GM18907 (cell line): ENCODE data around the gene TMEM151A.
"Not testable (repeated sequence)": the region's sequence is repeated elsewhere in the genome, so short reads cannot be mapped to it uniquely, and the experiment has no call there.

Experiments used
- ATAC-seq: cut with Tn5 transposase; IDR thresholded peaks from one replicate; pipeline ENCODE4 v1.9.1; 2021; ENCODE audit warnings: mild to moderate bottlenecking, moderate library complexity; ENCODE audit not compliant: unreplicated experiment

The TMEM151A gene

GRCh38 chr11:66267039-66267378 lies 24.7 kb upstream of the TMEM151A start:
- no peak for ATAC-seq

DNA sequence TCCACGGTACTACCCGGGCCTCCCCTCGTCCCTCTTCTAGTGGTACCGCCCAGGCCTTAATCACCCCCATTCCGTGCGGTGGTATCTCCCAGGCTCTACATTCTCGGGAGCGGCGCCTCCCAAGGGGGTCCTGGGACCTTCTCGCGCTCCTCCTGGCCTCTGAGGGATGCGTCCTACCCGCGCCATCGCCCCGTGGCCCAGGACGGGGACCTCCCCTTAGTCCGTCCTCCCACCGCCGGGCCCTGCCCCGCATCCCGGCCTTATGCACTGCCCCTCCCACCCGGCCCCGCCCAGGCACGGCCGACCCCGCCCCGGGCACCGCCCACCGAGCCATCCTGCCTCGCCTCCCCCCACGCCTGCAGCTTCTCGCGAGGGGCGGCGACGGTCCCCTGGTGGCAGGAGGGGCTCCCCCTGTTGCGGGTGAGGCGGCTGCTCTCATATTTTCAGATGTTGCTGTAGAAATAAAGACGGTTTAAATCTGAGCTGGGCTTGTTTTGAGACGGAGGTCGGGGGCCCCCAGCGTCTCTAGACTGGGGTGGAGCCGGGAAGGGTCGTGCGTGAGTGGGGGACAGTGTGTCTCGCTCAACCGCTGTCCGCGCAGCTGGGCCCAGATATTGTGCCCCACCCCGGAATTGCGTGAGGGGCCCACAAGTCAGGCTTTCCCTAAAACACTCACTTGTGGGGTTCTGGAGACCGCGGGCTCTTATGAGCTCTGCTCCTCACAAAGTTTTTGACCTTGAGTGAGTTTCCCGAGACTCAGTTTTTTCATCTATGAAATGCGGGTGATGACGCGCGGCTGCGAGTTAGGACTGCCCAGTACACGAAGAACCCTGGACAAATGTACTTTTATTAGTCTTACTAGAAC lies 24.1 kb upstream of the TMEM151A start:
- ATAC-seq, result peak; percentile 48

DNA sequence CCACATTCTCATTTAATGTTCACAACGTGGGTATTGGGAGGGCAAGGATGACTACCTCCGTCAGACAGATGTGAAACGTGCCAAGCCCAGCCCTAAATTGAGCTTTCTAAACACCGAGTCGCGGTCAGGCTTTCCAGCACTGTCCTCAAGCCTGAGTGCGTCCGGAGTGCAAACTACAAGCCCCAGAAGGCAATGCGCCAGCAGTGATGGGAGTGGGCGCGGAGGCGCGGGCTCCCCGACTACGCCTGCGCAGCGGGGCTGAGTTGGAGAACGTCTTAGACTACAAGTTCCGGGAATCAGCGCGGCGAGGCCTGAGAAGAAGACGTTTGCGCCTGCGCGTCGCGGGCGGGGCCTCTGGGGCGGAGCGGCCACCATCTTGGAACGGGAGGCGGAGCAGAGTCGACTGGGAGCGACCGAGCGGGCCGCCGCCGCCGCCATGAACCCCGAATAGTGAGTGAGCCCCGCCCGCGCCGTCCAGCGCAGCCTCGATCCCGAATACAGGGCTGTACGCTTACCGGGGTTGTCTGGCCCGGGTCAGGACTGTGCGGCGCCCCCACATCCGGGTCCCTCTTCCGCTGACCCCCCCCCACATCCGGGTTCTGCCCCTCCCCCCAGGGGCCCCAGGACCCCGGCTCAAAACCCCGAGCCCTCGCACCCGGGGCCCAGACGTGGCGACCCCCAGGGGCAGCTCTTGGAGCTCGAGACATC lies 23.3 kb upstream of the TMEM151A start, which contains the start of gene RAB1B:
RAB1B (plus strand) TSS at position 396 of the 708 bp plus-strand sequence; CDS start at position 437, 41 bp downstream.
- ATAC-seq, result peak; percentile 77

- ATAC-seq, result no peak
Measured at GRCh38 chr11:66268952-66269905, 22.5 kb upstream of the TMEM151A start.

- ATAC-seq, result no peak
Measured at GRCh38 chr11:66271816-66272215, 19.9 kb upstream of the TMEM151A start.

DNA sequence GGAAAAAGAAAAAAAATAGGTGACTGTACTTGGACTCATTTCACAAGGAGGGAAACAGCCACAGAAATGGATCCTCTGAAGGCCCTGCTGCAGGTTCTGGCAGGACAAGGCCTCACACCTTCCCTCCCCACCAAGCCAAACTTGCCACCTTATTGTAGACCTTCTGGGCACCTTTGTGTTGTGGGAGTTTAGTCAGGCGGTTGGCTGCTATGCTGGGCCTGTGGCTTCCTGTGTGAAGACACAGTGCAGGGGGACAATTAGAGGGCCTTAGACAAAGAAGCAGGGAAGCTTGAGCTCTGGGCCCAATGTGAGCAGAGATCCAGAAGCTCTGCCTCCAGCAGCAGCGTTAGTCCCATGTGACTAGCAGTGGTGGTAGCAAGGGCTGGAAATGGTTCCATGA lies 19.1 kb upstream of the TMEM151A start:
- ATAC-seq, result no peak

GRCh38 chr11:66274219-66274618 lies 17.5 kb upstream of the TMEM151A start:
- no peak for ATAC-seq

GRCh38 chr11:66275396-66275795 lies 16.3 kb upstream of the TMEM151A start:
- ATAC-seq, result no peak

DNA sequence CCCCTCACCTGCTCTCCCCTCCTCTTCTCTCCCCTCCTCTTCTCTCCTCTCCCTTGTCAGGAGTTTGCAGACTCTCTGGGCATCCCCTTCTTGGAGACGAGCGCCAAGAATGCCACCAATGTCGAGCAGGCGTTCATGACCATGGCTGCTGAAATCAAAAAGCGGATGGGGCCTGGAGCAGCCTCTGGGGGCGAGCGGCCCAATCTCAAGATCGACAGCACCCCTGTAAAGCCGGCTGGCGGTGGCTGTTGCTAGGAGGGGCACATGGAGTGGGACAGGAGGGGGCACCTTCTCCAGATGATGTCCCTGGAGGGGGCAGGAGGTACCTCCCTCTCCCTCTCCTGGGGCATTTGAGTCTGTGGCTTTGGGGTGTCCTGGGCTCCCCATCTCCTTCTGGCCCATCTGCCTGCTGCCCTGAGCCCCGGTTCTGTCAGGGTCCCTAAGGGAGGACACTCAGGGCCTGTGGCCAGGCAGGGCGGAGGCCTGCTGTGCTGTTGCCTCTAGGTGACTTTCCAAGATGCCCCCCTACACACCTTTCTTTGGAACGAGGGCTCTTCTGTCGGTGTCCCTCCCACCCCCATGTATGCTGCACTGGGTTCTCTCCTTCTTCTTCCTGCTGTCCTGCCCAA lies 15.6 kb upstream of the TMEM151A start:
- ATAC-seq, result no peak

- not testable (repeated sequence) for ATAC-seq
Measured at GRCh38 chr11:66276619-66277018, 15.1 kb upstream of the TMEM151A start.

DNA sequence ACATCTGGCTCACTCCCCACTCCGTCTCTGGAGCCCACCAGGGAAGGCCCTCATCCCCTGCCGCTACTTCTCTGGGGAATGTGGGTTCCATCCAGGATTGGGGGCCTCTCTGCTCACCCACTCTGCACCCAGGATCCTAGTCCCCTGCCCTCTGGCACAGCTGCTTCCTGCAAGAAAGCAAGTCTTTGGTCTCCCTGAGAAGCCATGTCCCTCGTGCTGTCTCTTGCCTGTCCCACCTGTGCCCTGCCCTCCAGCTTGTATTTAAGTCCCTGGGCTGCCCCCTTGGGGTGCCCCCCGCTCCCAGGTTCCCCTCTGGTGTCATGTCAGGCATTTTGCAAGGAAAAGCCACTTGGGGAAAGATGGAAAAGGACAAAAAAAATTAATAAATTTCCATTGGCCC lies 14.6 kb upstream of the TMEM151A start:
- not testable (repeated sequence) for ATAC-seq

GRCh38 chr11:66277471-66278362 lies 14.0 kb upstream of the TMEM151A start, which contains the start of gene CNIH2:
CNIH2 (plus strand) TSS chr11:66278175; CDS start chr11:66278457, 282 bp downstream.
- ATAC-seq, result no peak

- ATAC-seq, result no peak
Measured at GRCh38 chr11:66278363-66279091, 13.2 kb upstream of the TMEM151A start.

DNA sequence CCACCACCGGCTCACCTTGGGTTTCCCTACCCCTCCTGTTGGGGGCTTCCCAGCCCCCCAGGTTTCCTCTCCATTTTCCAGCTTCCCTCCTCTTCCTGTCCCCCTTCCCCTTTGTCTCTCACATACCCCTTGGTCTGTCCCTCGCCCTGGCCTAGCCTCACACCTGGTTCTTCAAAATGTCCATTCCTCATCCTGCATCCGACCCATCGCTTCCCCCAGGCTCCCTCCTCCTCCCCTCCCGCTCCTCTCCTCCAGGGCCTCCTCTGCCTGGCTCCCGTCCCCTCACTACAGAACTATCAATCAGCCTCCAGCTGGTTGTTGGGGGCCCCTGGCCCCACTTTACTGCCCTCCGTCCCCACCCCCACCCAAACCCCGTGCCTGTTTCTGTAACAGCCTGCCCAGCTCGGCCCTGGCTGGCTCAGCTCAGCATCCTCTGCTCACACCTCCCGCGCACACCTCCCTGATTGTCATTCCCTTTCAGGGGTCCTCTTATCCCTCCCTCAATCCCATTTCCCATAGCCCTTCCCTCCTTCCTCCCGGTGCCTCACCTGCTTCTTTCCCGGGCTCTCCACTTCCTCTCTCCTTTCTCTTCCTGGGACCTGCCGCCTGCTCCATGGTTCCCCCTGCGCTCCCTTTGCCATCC lies 12.5 kb upstream of the TMEM151A start:
- ATAC-seq, result no peak

DNA sequence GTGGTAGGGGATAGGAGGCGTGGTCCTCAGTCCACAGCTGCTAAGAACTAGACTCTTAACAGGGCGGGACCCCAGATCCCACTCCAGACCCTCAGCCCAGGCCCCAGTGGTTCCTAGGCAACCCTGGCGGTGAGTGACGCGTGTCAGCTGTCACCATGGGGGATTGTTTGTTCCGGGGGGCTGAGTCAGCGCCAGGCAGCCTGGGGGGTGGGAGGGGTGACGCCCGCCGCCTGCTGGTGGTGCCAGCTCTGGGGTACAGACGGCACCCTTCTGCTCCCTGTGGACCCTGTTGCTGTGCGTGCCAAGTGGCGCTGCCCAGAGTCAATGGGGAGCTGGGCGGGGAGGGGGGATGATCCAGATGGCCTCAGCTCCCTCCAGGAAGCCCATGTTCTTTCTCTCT lies 11.3 kb upstream of the TMEM151A start:
- no peak for ATAC-seq

DNA sequence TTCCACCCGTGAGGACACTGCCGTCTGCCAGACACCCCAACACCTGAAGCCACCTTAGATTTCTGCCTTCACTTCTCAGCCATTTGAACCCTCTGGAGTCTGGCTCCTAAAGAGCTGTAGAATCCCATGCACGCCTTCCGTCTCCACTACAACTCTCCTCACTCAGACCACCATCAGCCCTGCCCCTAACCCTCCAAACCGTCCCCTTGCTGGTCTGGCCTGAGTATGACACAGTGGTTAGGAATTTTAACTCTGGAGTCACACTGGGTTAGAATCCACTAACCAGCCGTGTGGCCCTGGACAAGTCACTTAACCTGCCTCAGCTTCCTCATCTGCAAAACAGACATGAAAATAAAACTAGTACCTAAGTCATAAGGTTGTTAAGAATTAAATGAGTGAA lies 10.7 kb upstream of the TMEM151A start:
- ATAC-seq, result no peak

DNA sequence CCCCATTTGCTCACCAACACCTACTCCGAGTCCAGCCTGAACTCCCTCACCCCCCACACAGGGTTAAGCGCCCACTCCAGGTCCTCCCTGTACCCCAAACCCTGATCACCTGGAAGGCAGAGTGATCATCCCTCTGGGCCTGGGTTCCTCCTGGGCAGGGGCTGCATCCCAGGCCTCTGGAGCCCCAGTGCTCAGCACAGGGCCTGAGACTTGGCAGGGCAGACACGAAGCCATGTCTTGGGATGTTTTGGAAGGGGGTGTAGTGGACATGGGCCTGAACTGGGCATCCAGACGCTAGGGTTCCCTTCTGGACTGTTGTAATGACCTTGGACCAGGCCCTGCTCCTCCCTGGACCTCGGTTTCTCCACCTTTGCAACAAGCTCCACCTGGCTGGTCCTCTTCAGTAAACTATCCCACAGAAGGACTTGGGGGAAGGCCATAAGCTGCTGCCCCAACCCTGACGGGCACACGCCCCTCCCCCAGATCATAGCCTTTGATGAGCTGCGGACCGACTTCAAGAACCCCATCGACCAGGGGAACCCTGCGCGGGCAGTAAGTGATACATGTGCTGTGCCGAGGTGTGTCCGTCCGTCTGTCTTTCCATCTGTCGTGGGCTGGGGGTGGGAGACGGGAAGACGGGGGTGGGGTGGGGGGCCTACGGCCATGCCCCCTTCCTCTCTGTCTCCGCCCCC lies 9.8 kb upstream of the TMEM151A start:
- no peak for ATAC-seq
